HCT116 (cell line): ENCODE measurements around the gene CAMSAP3. TPM values are rescaled to one million over a fixed set of nuclear protein-coding genes. Genes with fewer than 3 reads are reported as not detected.

Source experiments
- ATAC-seq: fragments of 200-7000 bp; cut with Tn5 transposase; 2 replicates; pipeline ENCODE4 v1.9.1; 2020; ENCODE audit warnings: mild to moderate bottlenecking, moderate library complexity
- BruUV-seq: library from RNA; stranded (reverse); fragments of 400-500 nt; replicated peaks from 2 replicates; lab custom pipeline; 2021; lab: Mats Ljungman, UMichigan
- CTCF ChIA-PET: fragments of 300-600 bp; sonication (Branson Sonifier 250); formaldehyde crosslinking; loops from one replicate; lab custom pipeline; 2021; ENCODE audit warnings: antibody characterized with exemption; lab: Charles Lee
- POLR2A ChIA-PET: fragments of 300-600, 350-600 bp; sonication (Branson Sonifier 250); formaldehyde crosslinking; loops from one replicate; lab custom pipeline; 2021; ENCODE audit warnings: antibody characterized with exemption; lab: Charles Lee
- RAD21 ChIA-PET, 2 experiments: fragments of 300-600 bp; sonication (Branson Sonifier 250); formaldehyde crosslinking; loops; one replicate each; lab custom pipeline; 2023; ENCODE audit warnings: low total read pairs in 2 of 2; ENCODE audit not compliant: uncharacterized antibody in 2 of 2, unreplicated experiment in 2 of 2, low non-redundant PET in 1 of 2; lab: Charles Lee
- DNase-seq: peaks from one replicate; pipeline ENCODE4 v3.0.0-alpha.2; 2010; ENCODE audit warnings: low read depth, low spot score
- H2AFZ ChIP-seq: fragments of 200-600 bp; shearing (Covaris generic), sonication (generic); 2 replicates; pipeline ENCODE4 v1.6.1; 2017; ENCODE audit warnings: low read depth, mixed run types, mixed read lengths, antibody characterized with exemption, low read length; ENCODE audit not compliant: poor library complexity, severe bottlenecking
- H3K27ac ChIP-seq: 2 replicates; pipeline ENCODE4 v1.5.1; 2012; ENCODE audit warnings: low read depth, low read length
- H3K27me3 ChIP-seq: fragments of 200-600 bp; sonication (generic); 2 replicates; pipeline ENCODE4 v1.6.1; 2016; ENCODE audit warnings: mixed run types, low read length, mixed read lengths; ENCODE audit not compliant: insufficient read depth
- H3K36me3 ChIP-seq, 2 experiments: fragments of 200-500 bp in 1 of 2; fragments of 200-600 bp in 1 of 2; sonication (Bioruptor generic) in 1 of 2; sonication (generic) in 1 of 2; 2 replicates each; pipeline versions ENCODE4 v1.5.1 to v1.6.1; 2014 to 2016; ENCODE audit warnings: low read length in 2 of 2, inconsistent platforms in 1 of 2, mixed read lengths in 1 of 2, mixed run types in 1 of 2; ENCODE audit not compliant: insufficient read depth in 2 of 2, control insufficient read depth in 1 of 2
- H3K4me1 ChIP-seq, 2 experiments: fragments of 200-600 bp in 1 of 2; sonication (generic) in 1 of 2; 2 replicates each; pipeline versions ENCODE4 v1.5.1 to v1.6.1; 2012 to 2017; ENCODE audit warnings: low read length in 2 of 2, inconsistent platforms in 1 of 2, mild to moderate bottlenecking in 1 of 2, mixed read lengths in 1 of 2, mixed run types in 1 of 2, moderate library complexity in 1 of 2; ENCODE audit not compliant: insufficient read depth in 2 of 2, control insufficient read depth in 1 of 2
- H3K4me2 ChIP-seq: fragments of 200-600 bp; sonication (generic); 2 replicates; pipeline ENCODE4 v1.6.1; 2017; ENCODE audit warnings: mixed run types, low read length, mixed read lengths
- H3K4me3 ChIP-seq, 2 experiments: fragments of 200-600 bp in 1 of 2; sonication (generic) in 1 of 2; replicated peaks in 1 of 2; 2 replicates each; pipeline ENCODE4 v1.5.1; 2011 to 2016; ENCODE audit warnings: low read length in 2 of 2, control low read depth in 1 of 2, low read depth in 1 of 2, mild to moderate bottlenecking in 1 of 2, mixed read lengths in 1 of 2, mixed run types in 1 of 2
- H3K79me2 ChIP-seq: fragments of 200-600 bp; sonication (generic); 2 replicates; pipeline ENCODE4 v1.6.1; 2017; ENCODE audit warnings: mild to moderate bottlenecking, mixed run types, low read length, moderate library complexity, mixed read lengths; ENCODE audit not compliant: insufficient read depth
- H3K9ac ChIP-seq: fragments of 200-600 bp; sonication (generic); 2 replicates; pipeline ENCODE4 v1.6.1; 2016; ENCODE audit warnings: low read length, mixed read lengths
- H3K9me2 ChIP-seq: fragments of 200-600 bp; sonication (generic), shearing (Covaris generic); 2 replicates; pipeline ENCODE4 v1.6.1; 2017; ENCODE audit warnings: mixed run types, mild to moderate bottlenecking, moderate library complexity; ENCODE audit not compliant: insufficient read depth
- H3K9me3 ChIP-seq, 2 experiments: fragments of 200-500 bp in 1 of 2; fragments of 200-600 bp in 1 of 2; sonication (Bioruptor generic) in 1 of 2; sonication (generic) in 1 of 2; 2 replicates each; pipeline ENCODE4 v1.6.1; 2014 to 2017; ENCODE audit warnings: low read length in 2 of 2, mixed read lengths in 2 of 2, inconsistent platforms in 1 of 2, low read depth in 1 of 2, mild to moderate bottlenecking in 1 of 2, mixed run types in 1 of 2, moderate library complexity in 1 of 2; ENCODE audit not compliant: control insufficient read depth in 1 of 2, insufficient read depth in 1 of 2
- H4K20me1 ChIP-seq: fragments of 200-600 bp; sonication (generic), shearing (Covaris generic); 2 replicates; pipeline ENCODE4 v1.6.1; 2017; ENCODE audit warnings: mixed run types, mild to moderate bottlenecking, moderate library complexity; ENCODE audit not compliant: insufficient read depth
- CEBPB ChIP-seq: IDR thresholded peaks from 2 replicates; pipeline ENCODE4 v1.6.1; 2012; ENCODE audit warnings: low read depth
- EGR1 ChIP-seq: IDR thresholded peaks from 2 replicates; pipeline ENCODE4 v1.6.1; 2012; ENCODE audit warnings: low read depth
- EZH2 ChIP-seq: fragments of 200-600 bp; sonication (generic); IDR thresholded peaks from 2 replicates; pipeline ENCODE4 v1.6.1; 2017; ENCODE audit warnings: antibody characterized with exemption, mixed run types
- EZH2phosphoT487 ChIP-seq: fragments of 200-600 bp; IDR thresholded peaks from 2 replicates; pipeline ENCODE4 v1.6.1; 2018; ENCODE audit warnings: antibody characterized with exemption, borderline replicate concordance
- FOSL1 ChIP-seq: IDR thresholded peaks from 2 replicates; pipeline ENCODE4 v1.6.1; 2012; ENCODE audit warnings: low read depth
- JUND ChIP-seq: IDR thresholded peaks from 2 replicates; pipeline ENCODE4 v1.6.1; 2012
- POLR2A ChIP-seq: IDR thresholded peaks from 2 replicates; pipeline ENCODE4 v1.7.0; 2011; ENCODE audit warnings: borderline replicate concordance; ENCODE audit not compliant: insufficient read depth, insufficient read length; ENCODE audit errors: extremely low read depth
- POLR2AphosphoS5 ChIP-seq: IDR thresholded peaks from 2 replicates; pipeline ENCODE4 v1.6.1; 2011; ENCODE audit warnings: mild to moderate bottlenecking, low read depth, low read length, moderate library complexity
- RAD21 ChIP-seq: IDR thresholded peaks from 2 replicates; pipeline ENCODE4 v1.6.1; 2012; ENCODE audit warnings: low read depth, mild to moderate bottlenecking
- SIN3A ChIP-seq: IDR thresholded peaks from 2 replicates; pipeline ENCODE4 v1.6.1; 2012; ENCODE audit warnings: low read depth
- SP1 ChIP-seq: IDR thresholded peaks from 2 replicates; pipeline ENCODE4 v1.6.1; 2012; ENCODE audit warnings: low read depth
- SRF ChIP-seq: IDR thresholded peaks from 2 replicates; pipeline ENCODE4 v1.6.1; 2012; ENCODE audit warnings: low read depth
- TCF7L2 ChIP-seq: IDR thresholded peaks from 2 replicates; pipeline ENCODE4 v1.7.0; 2011; ENCODE audit warnings: borderline replicate concordance, inconsistent platforms; ENCODE audit not compliant: insufficient read depth, insufficient read length; ENCODE audit errors: extremely low read depth
- YY1 ChIP-seq: IDR thresholded peaks from 2 replicates; pipeline ENCODE4 v1.6.1; 2011; ENCODE audit warnings: low read length, low read depth, moderate library complexity, mild to moderate bottlenecking; ENCODE audit not compliant: insufficient replicate concordance; ENCODE audit errors: extremely low read depth
- ZFX ChIP-seq: fragments of 450-650 bp; IDR thresholded peaks from 2 replicates; pipeline ENCODE4 v1.6.1; 2017
- ZNF274 ChIP-seq: fragments of 200-500 bp; sonication (Bioruptor generic); IDR thresholded peaks from 2 replicates; pipeline ENCODE4 v1.6.1; 2014; ENCODE audit warnings: mild to moderate bottlenecking, low read depth, low read length, inconsistent platforms
- intact Hi-C: fragments of 100-400 bp; cut with micrococcal nuclease; formaldehyde crosslinking; loops from 2 replicates; pipeline ENCODE4 v1.10.0; 2022
- total RNA-seq: library from RNA; stranded (reverse); gene quantifications from one replicate; pipeline ENCODE4 v1.2.1, GENCODE V29; 2021; ENCODE audit not compliant: unreplicated experiment
- TF ChIP-seq, protein P1 (sequence below): IDR thresholded peaks from 2 replicates; pipeline ENCODE4 v1.6.1; 2012
- TF ChIP-seq, protein P2 (sequence below): IDR thresholded peaks from 2 replicates; pipeline ENCODE4 v1.6.1; 2011; ENCODE audit warnings: mild to moderate bottlenecking, low read length, moderate library complexity; ENCODE audit not compliant: insufficient replicate concordance; ENCODE audit errors: extremely low read depth

Gene CAMSAP3
- total RNA-seq, 1 experiment from 2014 or later = 24.0 TPM

DNA sequence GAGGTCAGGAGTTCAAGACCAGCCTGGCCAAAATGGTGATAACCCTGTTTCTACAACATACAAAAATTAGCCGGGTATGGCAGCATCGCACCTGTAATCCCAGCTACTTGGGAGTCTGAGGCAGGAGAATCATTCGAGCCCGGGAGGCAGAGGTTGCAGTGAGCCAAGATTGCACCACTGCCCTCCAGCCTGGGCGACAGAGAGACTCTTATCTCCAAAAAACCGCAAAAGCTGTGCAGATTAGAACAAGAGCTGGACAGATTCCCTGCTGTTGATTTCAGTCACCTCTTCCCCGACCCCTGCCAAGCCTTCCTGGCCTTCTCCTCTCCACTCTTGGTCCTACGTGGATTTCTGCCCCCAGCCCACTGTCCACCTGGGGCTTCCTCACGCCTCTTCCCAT is 8.3 kb downstream of the CAMSAP3 start:
- peaks cover 26% of the 10 kb centered on the region for H3K79me2 ChIP-seq
- no peak overlapping the region for H3K4me3 ChIP-seq
- TF ChIP-seq CEBPB = no peak
- no peak for TF ChIP-seq SP1
- TF ChIP-seq TCF7L2 = no peak
- no peak for TF ChIP-seq EZH2
- TF ChIP-seq ZNF274 = no peak
- TF ChIP-seq, protein P1, sequence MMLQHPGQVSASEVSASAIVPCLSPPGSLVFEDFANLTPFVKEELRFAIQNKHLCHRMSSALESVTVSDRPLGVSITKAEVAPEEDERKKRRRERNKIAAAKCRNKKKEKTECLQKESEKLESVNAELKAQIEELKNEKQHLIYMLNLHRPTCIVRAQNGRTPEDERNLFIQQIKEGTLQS = no peak
- TF ChIP-seq JUND = no peak
- TF ChIP-seq POLR2AphosphoS5 = no peak
- no peak for TF ChIP-seq EZH2phosphoT487
- no peak for TF ChIP-seq ZFX
- TF ChIP-seq, protein P2, sequence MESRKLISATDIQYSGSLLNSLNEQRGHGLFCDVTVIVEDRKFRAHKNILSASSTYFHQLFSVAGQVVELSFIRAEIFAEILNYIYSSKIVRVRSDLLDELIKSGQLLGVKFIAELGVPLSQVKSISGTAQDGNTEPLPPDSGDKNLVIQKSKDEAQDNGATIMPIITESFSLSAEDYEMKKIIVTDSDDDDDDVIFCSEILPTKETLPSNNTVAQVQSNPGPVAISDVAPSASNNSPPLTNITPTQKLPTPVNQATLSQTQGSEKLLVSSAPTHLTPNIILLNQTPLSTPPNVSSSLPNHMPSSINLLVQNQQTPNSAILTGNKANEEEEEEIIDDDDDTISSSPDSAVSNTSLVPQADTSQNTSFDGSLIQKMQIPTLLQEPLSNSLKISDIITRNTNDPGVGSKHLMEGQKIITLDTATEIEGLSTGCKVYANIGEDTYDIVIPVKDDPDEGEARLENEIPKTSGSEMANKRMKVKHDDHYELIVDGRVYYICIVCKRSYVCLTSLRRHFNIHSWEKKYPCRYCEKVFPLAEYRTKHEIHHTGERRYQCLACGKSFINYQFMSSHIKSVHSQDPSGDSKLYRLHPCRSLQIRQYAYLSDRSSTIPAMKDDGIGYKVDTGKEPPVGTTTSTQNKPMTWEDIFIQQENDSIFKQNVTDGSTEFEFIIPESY = no peak
- no peak for TF ChIP-seq SIN3A
- no peak for TF ChIP-seq FOSL1
- TF ChIP-seq SRF = no peak
- TF ChIP-seq YY1 = no peak
- TF ChIP-seq EGR1 = no peak
- TF ChIP-seq RAD21 = no peak
- no peak for TF ChIP-seq POLR2A
- ChIA-PET POLR2A (no interaction called here), CTCF (no interaction called here), RAD21 (no interaction called here)
- H2AFZ ChIP-seq = no peak overlapping the region
- peaks cover 3% of the 10 kb centered on the region; the same call in 1 of the 2 replicates for H3K9me2 ChIP-seq
- peaks cover 3 to 7% of the 10 kb centered on the region in 2 experiments; a peak in 3 of 4 replicates for H3K36me3 ChIP-seq
- no peaks in the 10 kb centered on the region for H4K20me1 ChIP-seq
- no peaks in the 10 kb centered on the region for H3K9me3 ChIP-seq
- no peak for DNase-seq
- peaks cover 10 to 40% of the 10 kb centered on the region in 2 experiments for H3K4me1 ChIP-seq
- no TSS peak for BruUV-seq
- H3K27ac ChIP-seq = no peak overlapping the region
- intact Hi-C loops = no loop called here
- H3K27me3 ChIP-seq = no peaks in the 10 kb centered on the region
- H3K9ac ChIP-seq = no peak overlapping the region
- H3K4me2 ChIP-seq = peak overlapping the region; percentile 58; the same call in 1 of the 2 replicates
- no peak for ATAC-seq
